AG04449 (cell line): ENCODE measurements around the gene SLC35G6.

Source experiments
- CTCF ChIA-PET: fragments of 350-600 bp; formaldehyde crosslinking; extraction: SDS; loops from one replicate; lab custom pipeline; 2021; ENCODE audit warnings: antibody characterized with exemption; lab: Yijun Ruan, JAX
- POLR2A ChIA-PET: fragments of 400-600, 350-600 bp; formaldehyde crosslinking; extraction: SDS; loops from one replicate; lab custom pipeline; 2020; ENCODE audit warnings: antibody characterized with exemption, inconsistent platforms; lab: Yijun Ruan, JAX
- DNase-seq: peaks from one replicate; pipeline ENCODE4 v3.0.0-alpha.2; 2010; ENCODE audit warnings: low read depth, low spot score
- H3K4me3 ChIP-seq: 2 replicates; pipeline ENCODE4 v1.5.1; 2011; ENCODE audit warnings: low read depth, mild to moderate bottlenecking, control low read depth, low read length
- CTCF ChIP-seq: IDR thresholded peaks from one replicate; pipeline ENCODE4 v1.5.1; 2011; ENCODE audit warnings: mild to moderate bottlenecking, moderate library complexity, low read length, control low read depth, inconsistent platforms; ENCODE audit not compliant: insufficient read depth; ENCODE audit errors: missing control alignments

SLC35G6 gene

DNA sequence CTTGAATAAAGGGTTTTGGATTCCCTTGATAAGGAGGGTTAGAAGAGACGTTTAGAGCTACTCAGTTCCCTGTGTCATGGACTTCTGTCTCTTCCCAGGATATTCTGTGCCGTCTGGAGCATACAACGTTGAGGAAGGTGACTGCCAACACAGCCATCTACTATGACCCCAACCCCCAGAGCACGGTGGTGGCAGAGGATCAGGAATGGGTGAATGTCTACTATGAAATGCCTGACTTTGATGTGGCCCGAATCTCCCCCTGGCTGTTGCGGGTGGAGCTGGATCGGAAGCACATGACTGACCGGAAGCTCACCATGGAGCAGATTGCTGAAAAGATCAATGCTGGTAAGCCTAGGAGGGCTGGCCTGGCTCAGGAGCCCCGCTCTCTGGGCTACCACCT is 27.6 kb downstream of the SLC35G6 start:
- no peak for DNase-seq
- CTCF ChIA-PET, result interaction anchor here (1.0 to 2.5 kb wide), 5 partner anchors 12 to 81 kb away, joined by 3 to 14 read pairs (median 3); partner anchors contain the start of gene SOX15
- no peak overlapping the region for H3K4me3 ChIP-seq
- no peak for TF ChIP-seq CTCF
- POLR2A ChIA-PET, result no interaction called here

DNA sequence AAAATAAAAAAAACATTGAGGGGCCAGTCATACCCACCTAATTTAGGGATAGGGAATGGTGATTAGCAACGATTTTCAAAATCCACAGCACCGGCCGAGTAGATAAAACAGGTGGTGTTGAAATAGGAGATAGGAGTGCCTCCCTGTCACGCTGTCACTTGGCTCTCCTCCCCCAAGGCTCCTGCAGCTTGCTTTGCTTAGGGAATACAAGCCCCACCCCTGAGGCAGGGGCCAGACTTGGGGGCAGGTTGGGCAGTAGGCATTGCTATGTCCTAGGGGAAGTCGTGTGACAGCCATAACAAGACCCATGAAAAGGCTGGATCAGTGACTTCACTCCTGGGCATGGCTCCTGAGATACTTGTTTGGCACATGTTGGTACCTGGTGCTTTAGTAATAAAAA is 28.7 kb downstream of the SLC35G6 start:
- no peak overlapping the region for H3K4me3 ChIP-seq
- DNase-seq, result no peak
- no peak for TF ChIP-seq CTCF
- ChIA-PET POLR2A (no interaction called here), CTCF (interaction anchor here (1.0 to 1.7 kb wide), 3 partner anchors 13 to 51 kb away, joined by 3 to 14 read pairs (median 3); no protein-coding TSS in a partner anchor)

GRCh38 chr17:7511108-7511507 is 29.9 kb downstream of the SLC35G6 start:
- CTCF ChIA-PET, result interaction anchor here (0.8 to 5.7 kb wide), 4 partner anchors 8 to 78 kb away, joined by 3 to 63 read pairs (median 4); partner anchors contain the start of gene SENP3
- no peak for DNase-seq
- no peak overlapping the region for H3K4me3 ChIP-seq
- POLR2A ChIA-PET, result no interaction called here
- TF ChIP-seq CTCF, result no peak

DNA sequence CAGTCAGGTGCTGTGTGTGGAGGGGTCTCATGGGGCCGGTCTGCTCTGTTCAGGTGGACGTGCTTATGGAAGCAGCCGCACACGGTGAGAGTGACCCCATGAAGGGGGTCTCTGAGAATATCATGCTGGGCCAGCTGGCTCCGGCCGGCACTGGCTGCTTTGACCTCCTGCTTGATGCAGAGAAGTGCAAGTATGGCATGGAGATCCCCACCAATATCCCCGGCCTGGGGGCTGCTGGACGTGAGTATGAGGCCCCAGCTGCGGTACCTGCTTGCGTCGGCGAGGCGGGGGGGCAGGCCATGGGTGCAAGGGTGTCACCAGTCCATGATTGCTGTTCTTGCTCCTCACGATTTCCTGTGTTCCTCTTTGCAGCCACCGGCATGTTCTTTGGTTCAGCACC is 30.9 kb downstream of the SLC35G6 start:
- ChIA-PET POLR2A (interaction anchor here (2.6 kb wide), 1 partner anchor 28 kb away, joined by 10 read pairs; the partner anchor contains the start of gene POLR2A), CTCF (interaction anchor here (4.6 to 5.7 kb wide), 5 partner anchors 9 to 175 kb away, joined by 32 to 77 read pairs (median 40); partner anchors contain the start of genes TNFSF12, TNFSF13, TP53 and WRAP53)
- no peak overlapping the region for H3K4me3 ChIP-seq
- no peak for DNase-seq
- no peak for TF ChIP-seq CTCF

GRCh38 chr17:7512824-7513540 is 31.7 kb downstream of the SLC35G6 start:
- CTCF ChIA-PET, result interaction anchor here (0.9 to 5.7 kb wide), 16 partner anchors 9 to 174 kb away, joined by 3 to 140 read pairs (median 34); partner anchors contain the start of genes MPDU1, SENP3, SOX15 and TMEM95
- no peak for DNase-seq
- TF ChIP-seq CTCF, result no peak
- POLR2A ChIA-PET, result interaction anchor here (0.6 to 2.6 kb wide), 3 partner anchors 14 to 29 kb away, joined by 3 to 10 read pairs (median 3); partner anchors contain the start of gene POLR2A
- no peak overlapping the region for H3K4me3 ChIP-seq

DNA sequence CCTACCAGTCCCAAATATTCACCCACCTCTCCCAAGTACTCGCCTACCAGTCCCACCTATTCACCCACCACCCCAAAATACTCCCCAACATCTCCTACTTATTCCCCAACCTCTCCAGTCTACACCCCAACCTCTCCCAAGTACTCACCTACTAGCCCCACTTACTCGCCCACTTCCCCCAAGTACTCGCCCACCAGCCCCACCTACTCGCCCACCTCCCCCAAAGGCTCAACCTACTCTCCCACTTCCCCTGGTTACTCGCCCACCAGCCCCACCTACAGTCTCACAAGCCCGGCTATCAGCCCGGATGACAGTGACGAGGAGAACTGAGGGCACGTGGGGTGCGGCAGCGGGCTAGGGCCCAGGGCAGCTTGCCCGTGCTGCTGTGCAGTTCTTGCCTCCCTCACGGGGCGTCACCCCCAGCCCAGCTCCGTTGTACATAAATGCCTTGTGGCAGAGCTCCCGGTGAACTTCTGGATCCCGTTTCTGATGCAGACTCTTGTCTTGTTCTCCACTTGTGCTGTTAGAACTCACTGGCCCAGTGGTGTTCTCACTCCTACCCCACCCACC is 32.7 kb downstream of the SLC35G6 start:
- DNase-seq, result no peak
- no peak for TF ChIP-seq CTCF
- no peak overlapping the region for H3K4me3 ChIP-seq
- CTCF ChIA-PET, result interaction anchor here (0.9 to 5.7 kb wide), 31 partner anchors 7 to 173 kb away, joined by 3 to 140 read pairs (median 6); partner anchors contain the start of genes CD68, SENP3, SOX15 and SPEM3
- POLR2A ChIA-PET, result interaction anchor here (0.6 to 2.6 kb wide), 2 partner anchors 30 to 74 kb away, joined by 3 to 10 read pairs; partner anchors contain the start of gene POLR2A
